Prostate gland (tissue), 2 donors: ENCODE measurements around the gene RFXANK. TPM values are rescaled to one million over a fixed set of nuclear protein-coding genes. Genes with fewer than 3 reads are reported as not detected.

Experiments used
- DNase-seq: peaks from one replicate; pipeline ENCODE4 v3.0.0-alpha.2; 2019; ENCODE audit warnings: low spot score
- H3K27ac ChIP-seq, 2 donors: fragments of 200-600 bp; sonication (generic); 2 replicates each; pipeline ENCODE4 v1.5.1; 2017 to 2019
- H3K27me3 ChIP-seq: fragments of 200-600 bp; sonication (generic); replicated peaks from 2 replicates; pipeline ENCODE4 v1.5.1; 2019; ENCODE audit not compliant: insufficient read depth
- H3K36me3 ChIP-seq, 2 donors: fragments of 200-600 bp; sonication (generic); 1 replicate in 1 of 2; 2 replicates in 1 of 2; pipeline versions ENCODE4 v1.5.1 to v1.8.1; 2017 to 2019
- H3K4me1 ChIP-seq: fragments of 200-600 bp; sonication (generic); replicated peaks from 2 replicates; pipeline ENCODE4 v1.5.1; 2019
- H3K4me3 ChIP-seq, 2 donors: fragments of 200-600 bp; sonication (generic); 2 replicates each; pipeline ENCODE4 v1.5.1; 2017 to 2019
- H3K9me3 ChIP-seq: fragments of 200-600 bp; sonication (generic); 2 replicates; pipeline ENCODE4 v1.5.1; 2017
- CTCF ChIP-seq, 4 experiments: fragments of 200-600 bp in 2 of 4; fragments of 450-650 bp in 2 of 4; sonication (generic) in 2 of 4; IDR thresholded peaks; 1 replicate in 3 of 4; 2 replicates in 1 of 4; pipeline ENCODE4 v1.5.1; 2016 to 2019; ENCODE audit warnings: antibody characterized with exemption in 4 of 4, mild to moderate bottlenecking in 2 of 4, moderate library complexity in 2 of 4
- POLR2A ChIP-seq: fragments of 450-650 bp; IDR thresholded peaks from one replicate; pipeline ENCODE4 v1.6.1; 2016; ENCODE audit warnings: antibody characterized with exemption, mild to moderate bottlenecking
- POLR2AphosphoS5 ChIP-seq: sonication (generic); formaldehyde crosslinking; IDR thresholded peaks from one replicate; pipeline ENCODE4 v1.6.1; 2017; ENCODE audit warnings: antibody characterized with exemption
- WGBS: methylation state at CpG from one replicate; pipeline ENCODE4 v1.1.5; 2018; 5-methylcytosine and 5-hydroxymethylcytosine counted together
- intact Hi-C: fragments of 100-400 bp; cut with DNase I; formaldehyde crosslinking; loops from one replicate; pipeline ENCODE4 v1.14.2; 2022
- total RNA-seq, 2 donors: library from RNA; depleted of rRNA; stranded (reverse); fragments of >200 nt; gene quantifications; one replicate each; pipeline ENCODE4 v1.1.0, GENCODE V29; 2016

Gene RFXANK
- total RNA-seq, 2 donors from 2014 or later = 44.2 to 46.3 TPM

- Histone ChIP-seq H3K27me3 (no peaks in the 10 kb centered on the region), H3K9me3 (no peaks in the 10 kb centered on the region), H3K27ac (peak overlapping the region; percentile 98), H3K36me3 (no peaks in the 10 kb centered on the region), H3K4me1 (peaks cover 4% of the 10 kb centered on the region), H3K4me3 (peak overlapping the region; percentile 73 to 85)
- WGBS = under 1% methylated on average over 17 of the region's 17 CpGs
- TF ChIP-seq CTCF (IDR thresholded peaks at IDR 0.05) = no peak
- no peak for TF ChIP-seq POLR2AphosphoS5
- intact Hi-C loops = loop anchor here (5.0 kb wide), 1 partner anchor 131 kb away; the partner anchor contains the start of genes MAU2 and SUGP1
- no peak for DNase-seq
Observed at GRCh38 chr19:19191768-19192077, 335 bp upstream of the RFXANK start.

GRCh38 chr19:19192910-19193423, 909 bp downstream of the RFXANK start:
- WGBS = under 1% methylated on average over 22 of the region's 22 CpGs
- intact Hi-C loops = loop anchor here (5.0 kb wide), 1 partner anchor 129 kb away; the partner anchor contains the start of genes MAU2 and SUGP1
- Histone ChIP-seq H3K27ac (peak overlapping the region; percentile 75 to 98), H3K27me3 (no peaks in the 10 kb centered on the region), H3K9me3 (no peaks in the 10 kb centered on the region), H3K4me1 (peaks cover 4% of the 10 kb centered on the region), H3K36me3 (no peaks in the 10 kb centered on the region), H3K4me3 (peak overlapping the region; percentile 73 to 85)
- no peak for DNase-seq
- TF ChIP-seq POLR2AphosphoS5 (no peak), POLR2A (no peak), CTCF (IDR thresholded peaks at IDR 0.05) (no peak)

GRCh38 chr19:19193926-19194325, 1.9 kb downstream of the RFXANK start:
- Histone ChIP-seq H3K36me3 (no peaks in the 10 kb centered on the region), H3K27me3 (no peaks in the 10 kb centered on the region), H3K4me3 (no peak overlapping the region), H3K9me3 (no peaks in the 10 kb centered on the region), H3K27ac (peak overlapping the region in 1 of 2 donors; percentile 19), H3K4me1 (peaks cover 4% of the 10 kb centered on the region)
- intact Hi-C loops = loop anchor here (5.0 kb wide), 1 partner anchor 128 kb away; the partner anchor contains the start of genes MAU2 and SUGP1
- no peak for DNase-seq
- no peak for TF ChIP-seq CTCF (IDR thresholded peaks at IDR 0.05)
- no peak for TF ChIP-seq POLR2A
- no peak for TF ChIP-seq POLR2AphosphoS5
- WGBS = 84% methylated on average over 5 of the region's 5 CpGs

- Histone ChIP-seq H3K9me3 (no peaks in the 10 kb centered on the region), H3K27ac (peak overlapping the region; percentile 62 to 68), H3K36me3 (no peaks in the 10 kb centered on the region), H3K4me1 (peaks cover 8% of the 10 kb centered on the region), H3K4me3 (peak overlapping the region; percentile 44 to 53), H3K27me3 (no peaks in the 10 kb centered on the region)
- intact Hi-C loops = no loop called here
- TF ChIP-seq POLR2AphosphoS5 = no peak
- TF ChIP-seq CTCF (IDR thresholded peaks at IDR 0.05) = no peak
- no peak for TF ChIP-seq POLR2A
- 73% methylated on average over 19 of the region's 19 CpGs for WGBS
- no peak for DNase-seq
Observed at GRCh38 chr19:19201697-19202630, 9.9 kb downstream of the RFXANK start.

GRCh38 chr19:19202707-19203011, 10.6 kb downstream of the RFXANK start:
- WGBS = 9% methylated on average over 11 of the region's 11 CpGs
- intact Hi-C loops = no loop called here
- no peak for DNase-seq

More at GRCh38 chr19:19202707-19203011, 10.6 kb downstream of the RFXANK start:
- H3K36me3 ChIP-seq = no peaks in the 10 kb centered on the region
- peak overlapping the region; percentile 62 to 68 for H3K27ac ChIP-seq
- H3K9me3 ChIP-seq = no peaks in the 10 kb centered on the region
- peaks cover 8% of the 10 kb centered on the region for H3K4me1 ChIP-seq
- no peaks in the 10 kb centered on the region for H3K27me3 ChIP-seq
- peak overlapping the region; percentile 44 to 53 for H3K4me3 ChIP-seq
- TF ChIP-seq CTCF (IDR thresholded peaks at IDR 0.05) = no peak
- no peak for TF ChIP-seq POLR2A
- no peak for TF ChIP-seq POLR2AphosphoS5
